DND-41 (cell line): Measurements from ENCODE around the gene UPK3BL1.
"Not testable (repeated sequence)": the region's sequence is repeated elsewhere in the genome, so short reads cannot be mapped to it uniquely, and the experiment has no call there.

Source experiments
- CTCF ChIP-seq: IDR thresholded peaks from 2 replicates; pipeline ENCODE4 v1.5.1; 2012; ENCODE audit warnings: borderline replicate concordance, low read length, moderate library complexity, mild to moderate bottlenecking; ENCODE audit not compliant: poor library complexity, severe bottlenecking; ENCODE audit errors: extremely low read depth
- EZH2 ChIP-seq: IDR thresholded peaks from 3 replicates; pipeline ENCODE4 v1.6.1; 2012; ENCODE audit warnings: borderline replicate concordance, low read depth, mild to moderate bottlenecking, moderate library complexity, low read length, inconsistent platforms; ENCODE audit not compliant: severe bottlenecking

- not testable (repeated sequence) for TF ChIP-seq CTCF, EZH2
Observed at GRCh38 chr7:102690602-102691001, 48.0 kb upstream of the UPK3BL1 start.
